H9 (cell line): ENCODE results near the gene CAMTA2. TPM values are rescaled to one million over a fixed set of nuclear protein-coding genes. Genes with fewer than 3 reads are reported as not detected.
A peak's percentile ranks its signal among the peaks of the same experiment; 100 is the strongest.

Source experiments
- DNase-seq: peaks from one replicate; pipeline ENCODE4 v3.0.0-alpha.2; 2017
- H2AFZ ChIP-seq: one replicate; pipeline ENCODE4 v1.6.1; 2013; ENCODE audit warnings: mild to moderate bottlenecking, low read length, control low read depth, moderate library complexity
- H2AK5ac ChIP-seq: 2 replicates; pipeline ENCODE4 v1.6.1; 2013; ENCODE audit warnings: low read length, control low read depth, mixed read lengths; ENCODE audit not compliant: insufficient read length
- H2BK120ac ChIP-seq: one replicate; pipeline ENCODE4 v1.6.1; 2013; ENCODE audit warnings: low read depth, mild to moderate bottlenecking, low read length, control low read depth, inconsistent platforms; ENCODE audit not compliant: poor library complexity, severe bottlenecking
- H2BK12ac ChIP-seq: 2 replicates; pipeline ENCODE4 v1.6.1; 2013; ENCODE audit warnings: low read length, control low read depth, mixed read lengths, low read depth; ENCODE audit not compliant: insufficient read length
- H2BK15ac ChIP-seq: 2 replicates; pipeline ENCODE4 v1.6.1; 2013; ENCODE audit warnings: low read depth, low read length, control low read depth
- H2BK20ac ChIP-seq: one replicate; pipeline ENCODE4 v1.6.1; 2013; ENCODE audit warnings: low read depth, mild to moderate bottlenecking, low read length, control low read depth, inconsistent platforms; ENCODE audit not compliant: poor library complexity, severe bottlenecking
- H2BK5ac ChIP-seq: 2 replicates; pipeline ENCODE4 v1.6.1; 2013; ENCODE audit warnings: low read length, control low read depth, mixed read lengths; ENCODE audit not compliant: insufficient read length
- H3K14ac ChIP-seq: 2 replicates; pipeline ENCODE4 v1.6.1; 2013; ENCODE audit warnings: low read length, control low read depth; ENCODE audit not compliant: insufficient read depth
- H3K18ac ChIP-seq: 2 replicates; pipeline ENCODE4 v1.6.1; 2013; ENCODE audit warnings: low read depth, mild to moderate bottlenecking, mixed read lengths, low read length, control low read depth; ENCODE audit not compliant: insufficient read length
- H3K23ac ChIP-seq: 2 replicates; pipeline ENCODE4 v1.6.1; 2013; ENCODE audit warnings: low read length, control low read depth, mixed read lengths, low read depth; ENCODE audit not compliant: insufficient read length
- H3K23me2 ChIP-seq: 2 replicates; pipeline ENCODE4 v1.6.1; 2013; ENCODE audit warnings: low read depth, mild to moderate bottlenecking, mixed read lengths, low read length, control low read depth; ENCODE audit not compliant: insufficient read length, poor library complexity, severe bottlenecking
- H3K27ac ChIP-seq: 2 replicates; pipeline ENCODE4 v1.5.1; 2013; ENCODE audit warnings: low read length, control low read depth, mixed read lengths, low read depth; ENCODE audit not compliant: insufficient read length
- H3K27me3 ChIP-seq: 2 replicates; pipeline ENCODE4 v1.6.1; 2013; ENCODE audit warnings: low read length, control low read depth, inconsistent platforms; ENCODE audit not compliant: insufficient read depth
- H3K4ac ChIP-seq: 2 replicates; pipeline ENCODE4 v1.6.1; 2013; ENCODE audit warnings: low read depth, mild to moderate bottlenecking, control low read depth, inconsistent platforms, low read length, moderate library complexity
- H3K4me1 ChIP-seq: 2 replicates; pipeline ENCODE4 v1.6.1; 2013; ENCODE audit warnings: low read length, control low read depth, inconsistent platforms; ENCODE audit not compliant: insufficient read depth
- H3K4me2 ChIP-seq: 2 replicates; pipeline ENCODE4 v1.6.1; 2013; ENCODE audit warnings: low read length, control low read depth, mixed read lengths; ENCODE audit not compliant: insufficient read length, insufficient read depth
- H3K56ac ChIP-seq: 2 replicates; pipeline ENCODE4 v1.6.1; 2013; ENCODE audit warnings: low read depth, mild to moderate bottlenecking, mixed read lengths, low read length, control low read depth; ENCODE audit not compliant: insufficient read length
- H3K79me1 ChIP-seq: 2 replicates; pipeline ENCODE4 v1.6.1; 2013; ENCODE audit warnings: low read depth, mild to moderate bottlenecking, moderate library complexity, low read length, control low read depth, inconsistent platforms; ENCODE audit not compliant: insufficient read depth, poor library complexity, severe bottlenecking
- H3K79me2 ChIP-seq: 2 replicates; pipeline ENCODE4 v1.6.1; 2013; ENCODE audit warnings: low read length, control low read depth, inconsistent platforms; ENCODE audit not compliant: insufficient read depth
- H3K9ac ChIP-seq: 2 replicates; pipeline ENCODE4 v1.6.1; 2013; ENCODE audit warnings: low read length, control low read depth, mixed read lengths; ENCODE audit not compliant: insufficient read length; ENCODE audit errors: extremely low read depth
- H3K9me3 ChIP-seq: one replicate; pipeline ENCODE4 v1.6.1; 2013; ENCODE audit warnings: low read depth, low read length, inconsistent platforms; ENCODE audit not compliant: control insufficient read depth
- H3T11ph ChIP-seq: one replicate; pipeline ENCODE4 v1.6.1; 2013; ENCODE audit warnings: mild to moderate bottlenecking, low read length, control low read depth, inconsistent platforms
- H4K20me1 ChIP-seq: one replicate; pipeline ENCODE4 v1.6.1; 2013; ENCODE audit not compliant: control insufficient read depth, insufficient read length, insufficient read depth
- H4K5ac ChIP-seq: 2 replicates; pipeline ENCODE4 v1.6.1; 2013; ENCODE audit warnings: low read depth, mild to moderate bottlenecking, mixed read lengths, low read length, control low read depth; ENCODE audit not compliant: insufficient read length
- H4K8ac ChIP-seq: replicated peaks from 2 replicates; pipeline ENCODE4 v1.6.1; 2013; ENCODE audit warnings: low read length, control low read depth, mixed read lengths, low read depth; ENCODE audit not compliant: insufficient read length
- H4K91ac ChIP-seq: 2 replicates; pipeline ENCODE4 v1.6.1; 2013; ENCODE audit warnings: low read depth, mild to moderate bottlenecking, moderate library complexity, mixed read lengths, low read length, control low read depth; ENCODE audit not compliant: insufficient read length
- H3K27ac Mint-ChIP-seq, 3 experiments: 2 replicates in 2 of 3; 3 replicates in 1 of 3; pipeline ENCODE4 v1.8.0; 2020 to 2021; ENCODE audit warnings: mixed read lengths in 3 of 3, mild to moderate bottlenecking in 1 of 3, moderate library complexity in 1 of 3
- H3K27me3 Mint-ChIP-seq: 2 replicates; pipeline ENCODE4 v1.8.0; 2021; ENCODE audit warnings: low read depth, mild to moderate bottlenecking, moderate library complexity, mixed read lengths
- H3K36me3 Mint-ChIP-seq, 3 experiments: 2 replicates in 2 of 3; 3 replicates in 1 of 3; pipeline ENCODE4 v1.8.0; 2020 to 2021; ENCODE audit warnings: low read depth in 3 of 3, mixed read lengths in 3 of 3; ENCODE audit not compliant: insufficient read depth in 1 of 3
- H3K4me1 Mint-ChIP-seq, 2 experiments: 2 replicates each; pipeline ENCODE4 v1.8.0; 2020; ENCODE audit warnings: mixed read lengths in 2 of 2
- H3K4me3 Mint-ChIP-seq, 2 experiments: 2 replicates in 1 of 2; 3 replicates in 1 of 2; pipeline ENCODE4 v1.8.0; 2020 to 2021; ENCODE audit warnings: mild to moderate bottlenecking in 2 of 2, mixed read lengths in 2 of 2, moderate library complexity in 1 of 2
- H3K9me3 Mint-ChIP-seq, 2 experiments: 2 replicates in 1 of 2; 3 replicates in 1 of 2; pipeline ENCODE4 v1.8.0; 2020; ENCODE audit warnings: mild to moderate bottlenecking in 2 of 2, mixed read lengths in 2 of 2, moderate library complexity in 1 of 2
- WGBS: extraction: QIAGEN DNeasy Blood & Tissue Kit; methylation state at CpG from one replicate; pipeline ENCODE4 v1.1.7; 2013; ENCODE audit warnings: missing lambda C conversion rate, low lambda C conversion rate, mixed read lengths; ENCODE audit not compliant: insufficient read length; ENCODE audit errors: extremely low coverage; 5-methylcytosine and 5-hydroxymethylcytosine counted together
- long read RNA-seq: library from polyadenylated mRNA; unstranded; transcript quantifications from one replicate; pipeline ENCODE4 v2.0.0, GENCODE V29; 2020
- total RNA-seq: library from RNA; stranded (reverse); gene quantifications from 2 replicates; pipeline ENCODE4 v1.2.1, GENCODE V29; 2021
- TF ChIP-seq, protein P1 (sequence below): fragments of 200-600 bp; sonication (generic); conservative IDR thresholded peaks from 3 replicates; pipeline ENCODE4 v1.8.0; 2021; ENCODE audit warnings: antibody characterized with exemption, mild to moderate bottlenecking

The CAMTA2 gene, protein sequence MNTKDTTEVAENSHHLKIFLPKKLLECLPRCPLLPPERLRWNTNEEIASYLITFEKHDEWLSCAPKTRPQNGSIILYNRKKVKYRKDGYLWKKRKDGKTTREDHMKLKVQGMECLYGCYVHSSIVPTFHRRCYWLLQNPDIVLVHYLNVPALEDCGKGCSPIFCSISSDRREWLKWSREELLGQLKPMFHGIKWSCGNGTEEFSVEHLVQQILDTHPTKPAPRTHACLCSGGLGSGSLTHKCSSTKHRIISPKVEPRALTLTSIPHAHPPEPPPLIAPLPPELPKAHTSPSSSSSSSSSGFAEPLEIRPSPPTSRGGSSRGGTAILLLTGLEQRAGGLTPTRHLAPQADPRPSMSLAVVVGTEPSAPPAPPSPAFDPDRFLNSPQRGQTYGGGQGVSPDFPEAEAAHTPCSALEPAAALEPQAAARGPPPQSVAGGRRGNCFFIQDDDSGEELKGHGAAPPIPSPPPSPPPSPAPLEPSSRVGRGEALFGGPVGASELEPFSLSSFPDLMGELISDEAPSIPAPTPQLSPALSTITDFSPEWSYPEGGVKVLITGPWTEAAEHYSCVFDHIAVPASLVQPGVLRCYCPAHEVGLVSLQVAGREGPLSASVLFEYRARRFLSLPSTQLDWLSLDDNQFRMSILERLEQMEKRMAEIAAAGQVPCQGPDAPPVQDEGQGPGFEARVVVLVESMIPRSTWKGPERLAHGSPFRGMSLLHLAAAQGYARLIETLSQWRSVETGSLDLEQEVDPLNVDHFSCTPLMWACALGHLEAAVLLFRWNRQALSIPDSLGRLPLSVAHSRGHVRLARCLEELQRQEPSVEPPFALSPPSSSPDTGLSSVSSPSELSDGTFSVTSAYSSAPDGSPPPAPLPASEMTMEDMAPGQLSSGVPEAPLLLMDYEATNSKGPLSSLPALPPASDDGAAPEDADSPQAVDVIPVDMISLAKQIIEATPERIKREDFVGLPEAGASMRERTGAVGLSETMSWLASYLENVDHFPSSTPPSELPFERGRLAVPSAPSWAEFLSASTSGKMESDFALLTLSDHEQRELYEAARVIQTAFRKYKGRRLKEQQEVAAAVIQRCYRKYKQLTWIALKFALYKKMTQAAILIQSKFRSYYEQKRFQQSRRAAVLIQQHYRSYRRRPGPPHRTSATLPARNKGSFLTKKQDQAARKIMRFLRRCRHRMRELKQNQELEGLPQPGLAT
- 13.7 and 15.6 TPM in 2 replicates for total RNA-seq
- long read RNA-seq, partial matches to known transcripts, result 2 of 6 reads
- long read RNA-seq, other reads (novel, unspliced or antisense), result 4 of 6 reads

DNA sequence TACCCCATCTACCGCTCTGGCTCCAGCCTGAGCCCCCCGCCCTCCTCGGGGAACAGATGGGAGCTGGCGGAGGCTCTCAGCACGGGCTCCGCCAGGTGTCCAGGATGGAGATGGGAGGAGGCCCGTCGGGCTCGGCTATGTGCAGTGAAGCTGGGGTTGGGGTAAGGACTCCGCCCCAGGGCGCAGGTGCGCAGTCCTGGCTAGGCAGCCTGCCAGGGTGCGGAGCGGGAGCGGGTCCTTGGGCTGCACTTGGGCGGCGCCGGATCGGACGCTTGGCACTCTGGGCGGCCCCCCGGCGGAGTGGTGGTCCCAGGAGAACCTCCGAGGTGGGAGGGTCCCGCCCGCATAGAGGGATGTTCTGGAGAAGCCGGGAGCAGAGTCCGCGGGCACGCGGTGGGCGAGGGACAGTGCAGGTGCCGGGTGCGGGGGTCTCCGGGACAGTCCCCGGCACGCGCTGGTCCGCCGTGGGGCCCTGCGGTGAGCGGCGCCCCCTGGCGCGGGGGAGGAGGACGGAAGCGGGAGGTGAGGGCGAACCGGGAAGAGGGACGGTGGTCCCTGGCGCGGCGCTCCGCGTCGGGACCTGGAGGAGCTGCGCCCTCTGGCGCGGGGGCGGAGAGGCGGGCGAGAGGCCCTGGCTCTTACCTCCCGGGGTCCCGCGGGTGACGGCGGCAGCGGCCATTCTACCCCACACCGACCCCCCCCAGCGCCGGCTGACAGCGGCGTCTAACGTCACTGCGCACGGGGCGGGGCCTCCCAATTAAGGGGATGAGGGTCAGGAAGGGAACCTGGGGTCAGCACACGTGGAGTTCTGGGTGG is at the start of gene CAMTA2:
TSS of gene CAMTA2 (minus strand) at position 725 of the 816 bp plus-strand sequence. CDS start 1,453 bp downstream, outside the sequence.
- no peak within 1 kb of the TSS for H4K8ac ChIP-seq
- H3K18ac ChIP-seq, result no peak within 1 kb of the TSS
- peaks cover 1% of the 10 kb centered on the region; the same call in 1 of the 2 replicates for H3K27me3 ChIP-seq
- WGBS, result no CpG with 5 or more reads among the region's 78 CpGs
- no peak within 1 kb of the TSS for H2AFZ ChIP-seq
- no peak within 1 kb of the TSS for H2AK5ac ChIP-seq
- no peak within 1 kb of the TSS for H4K91ac ChIP-seq
- Mint-ChIP-seq H3K4me1 (peaks cover 18 to 22% of the 10 kb centered on the region in 2 experiments), H3K36me3 (peaks cover 0 to 5% (median 0%) of the 10 kb centered on the region in 3 experiments; a peak in 4 of 7 replicates), H3K27ac (no peak within 1 kb of the TSS), H3K9me3 (no peaks in the 10 kb centered on the region), H3K4me3 (peak within 1 kb of the TSS; percentile 79 to 87), H3K27me3 (peaks cover 59% of the 10 kb centered on the region)
- H2BK120ac ChIP-seq, result no peak within 1 kb of the TSS
- H4K20me1 ChIP-seq, result no peaks in the 10 kb centered on the region
- TF ChIP-seq, protein P1, sequence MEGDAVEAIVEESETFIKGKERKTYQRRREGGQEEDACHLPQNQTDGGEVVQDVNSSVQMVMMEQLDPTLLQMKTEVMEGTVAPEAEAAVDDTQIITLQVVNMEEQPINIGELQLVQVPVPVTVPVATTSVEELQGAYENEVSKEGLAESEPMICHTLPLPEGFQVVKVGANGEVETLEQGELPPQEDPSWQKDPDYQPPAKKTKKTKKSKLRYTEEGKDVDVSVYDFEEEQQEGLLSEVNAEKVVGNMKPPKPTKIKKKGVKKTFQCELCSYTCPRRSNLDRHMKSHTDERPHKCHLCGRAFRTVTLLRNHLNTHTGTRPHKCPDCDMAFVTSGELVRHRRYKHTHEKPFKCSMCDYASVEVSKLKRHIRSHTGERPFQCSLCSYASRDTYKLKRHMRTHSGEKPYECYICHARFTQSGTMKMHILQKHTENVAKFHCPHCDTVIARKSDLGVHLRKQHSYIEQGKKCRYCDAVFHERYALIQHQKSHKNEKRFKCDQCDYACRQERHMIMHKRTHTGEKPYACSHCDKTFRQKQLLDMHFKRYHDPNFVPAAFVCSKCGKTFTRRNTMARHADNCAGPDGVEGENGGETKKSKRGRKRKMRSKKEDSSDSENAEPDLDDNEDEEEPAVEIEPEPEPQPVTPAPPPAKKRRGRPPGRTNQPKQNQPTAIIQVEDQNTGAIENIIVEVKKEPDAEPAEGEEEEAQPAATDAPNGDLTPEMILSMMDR, result peak; percentile 71
- H3K79me2 ChIP-seq, result no peaks in the 10 kb centered on the region
- no peaks in the 10 kb centered on the region for H3K79me1 ChIP-seq
- no peak within 1 kb of the TSS for H3T11ph ChIP-seq
- H3K27ac ChIP-seq, result no peak within 1 kb of the TSS
- H3K23ac ChIP-seq, result no peak within 1 kb of the TSS
- no peak within 1 kb of the TSS for H2BK15ac ChIP-seq
- H4K5ac ChIP-seq, result no peak within 1 kb of the TSS
- no peaks in the 10 kb centered on the region for H3K9me3 ChIP-seq
- no peak within 1 kb of the TSS for H3K56ac ChIP-seq
- H2BK20ac ChIP-seq, result no peak within 1 kb of the TSS
- H3K4me1 ChIP-seq, result no peaks in the 10 kb centered on the region
- H3K23me2 ChIP-seq, result peaks cover 14% of the 10 kb centered on the region
- H2BK12ac ChIP-seq, result no peak within 1 kb of the TSS
- peak; percentile 90 for DNase-seq
- H3K4ac ChIP-seq, result no peak within 1 kb of the TSS
- no peak within 1 kb of the TSS for H3K9ac ChIP-seq
- H3K14ac ChIP-seq, result no peak within 1 kb of the TSS
- H2BK5ac ChIP-seq, result no peak within 1 kb of the TSS
- H3K4me2 ChIP-seq, result peak within 1 kb of the TSS; percentile 76
